ENCODE data around the gene IGIP.

The IGIP gene

GRCh38 chr5:140159014-140159927, 33.5 kb downstream of the IGIP start:
- in situ Hi-C loops (cut with MboI; ENCODE audit: low sequenced_read_pairs) = loop anchor here (25.0 kb wide), 2 partner anchors 97 to 372 kb away; partner anchors contain the start of gene PSD2

- in situ Hi-C loops (cut with MboI; ENCODE audit: low sequenced_read_pairs) = loop anchor here (25.0 kb wide), 2 partner anchors 100 to 375 kb away; partner anchors contain the start of gene PSD2
Measured at GRCh38 chr5:140162275-140162674, 36.5 kb downstream of the IGIP start.

GRCh38 chr5:140162781-140163180, 37.0 kb downstream of the IGIP start:
- in situ Hi-C loops (cut with MboI; ENCODE audit: low sequenced_read_pairs) = loop anchor here (25.0 kb wide), 2 partner anchors 100 to 375 kb away; partner anchors contain the start of gene PSD2

- in situ Hi-C loops (cut with MboI; ENCODE audit: low sequenced_read_pairs) = loop anchor here (25.0 kb wide), 2 partner anchors 103 to 378 kb away; partner anchors contain the start of gene PSD2
Measured at GRCh38 chr5:140165101-140165922, 39.6 kb downstream of the IGIP start.

- in situ Hi-C loops (cut with MboI; ENCODE audit: low sequenced_read_pairs) = loop anchor here (25.0 kb wide), 2 partner anchors 104 to 379 kb away; partner anchors contain the start of gene PSD2
Measured at GRCh38 chr5:140165923-140166270, 40.2 kb downstream of the IGIP start.

- in situ Hi-C loops (cut with MboI; ENCODE audit: low sequenced_read_pairs) = loop anchor here (25.0 kb wide), 2 partner anchors 105 to 380 kb away; partner anchors contain the start of gene PSD2
Measured at GRCh38 chr5:140166911-140167310, 41.2 kb downstream of the IGIP start.

- in situ Hi-C loops (cut with MboI; ENCODE audit: low sequenced_read_pairs) = loop anchor here (25.0 kb wide), 2 partner anchors 106 to 381 kb away; partner anchors contain the start of gene PSD2
Measured at GRCh38 chr5:140168371-140168770, 42.6 kb downstream of the IGIP start.

- in situ Hi-C loops (cut with MboI; ENCODE audit: low sequenced_read_pairs) = loop anchor here (25.0 kb wide), 2 partner anchors 107 to 382 kb away; partner anchors contain the start of gene PSD2
Measured at GRCh38 chr5:140169410-140169809, 43.7 kb downstream of the IGIP start.

GRCh38 chr5:140172483-140172882, 46.7 kb downstream of the IGIP start:
- in situ Hi-C loops (cut with MboI; ENCODE audit: low sequenced_read_pairs) = loop anchor here (25.0 kb wide), 2 partner anchors 110 to 385 kb away; partner anchors contain the start of gene PSD2

- in situ Hi-C loops (cut with MboI; ENCODE audit: low sequenced_read_pairs) = loop anchor here (25.0 kb wide), 2 partner anchors 112 to 387 kb away; partner anchors contain the start of gene PSD2
Measured at GRCh38 chr5:140174014-140174413, 48.3 kb downstream of the IGIP start.

GRCh38 chr5:140174465-140175366, 49.0 kb downstream of the IGIP start, which contains the start of gene CYSTM1:
Gene CYSTM1, plus strand, starts transcription at chr5:140175188. Its CDS starts 19,278 bp downstream, at chr5:140194466.
- in situ Hi-C loops (cut with MboI; ENCODE audit: low sequenced_read_pairs) = loop anchor here (25.0 kb wide), 2 partner anchors 112 to 387 kb away; partner anchors contain the start of gene PSD2

GRCh38 chr5:140175367-140176030, 49.8 kb downstream of the IGIP start:
- in situ Hi-C loops (cut with MboI; ENCODE audit: low sequenced_read_pairs) = no loop called here

- in situ Hi-C loops (cut with MboI; ENCODE audit: low sequenced_read_pairs) = no loop called here
Measured at GRCh38 chr5:140176031-140176387, 50.3 kb downstream of the IGIP start.

GRCh38 chr5:140178086-140178410, 52.3 kb downstream of the IGIP start:
- in situ Hi-C loops (cut with MboI; ENCODE audit: low sequenced_read_pairs) = no loop called here

GRCh38 chr5:140178482-140179116, 52.9 kb downstream of the IGIP start:
- in situ Hi-C loops (cut with MboI; ENCODE audit: low sequenced_read_pairs) = no loop called here
